Measurements from ENCODE around the gene ING4.
"Not testable (repeated sequence)": the region's sequence is repeated elsewhere in the genome, so short reads cannot be mapped to it uniquely, and the experiment has no call there.

The ING4 gene

GRCh38 chr12:6662906-6663742 lies at the start of gene ING4:
ING4 (minus strand) TSS chr12:6663119; CDS start chr12:6663101, 18 bp downstream.
- DNase-seq = peak; percentile 99

GRCh38 chr12:6708960-6709394 lies 46.1 kb upstream of the ING4 start:
- no peak for DNase-seq

GRCh38 chr12:6708351-6708750 lies 45.4 kb upstream of the ING4 start:
- not testable (repeated sequence) for DNase-seq

- no peak for DNase-seq
Observed at GRCh38 chr12:6703631-6704030, 40.7 kb upstream of the ING4 start.

GRCh38 chr12:6701078-6701768 lies 38.3 kb upstream of the ING4 start:
- DNase-seq = no peak

GRCh38 chr12:6700646-6701051 lies 37.7 kb upstream of the ING4 start, which contains the start of gene PIANP:
PIANP (minus strand) TSS chr12:6700815; CDS start chr12:6698061, 2,754 bp downstream.
- DNase-seq = peak; percentile 82

- DNase-seq = peak; percentile 51
Observed at GRCh38 chr12:6699989-6700645, 37.2 kb upstream of the ING4 start.

GRCh38 chr12:6699259-6699988 lies 36.5 kb upstream of the ING4 start:
- no peak for DNase-seq

- DNase-seq = no peak
Observed at GRCh38 chr12:6698352-6699046, 35.6 kb upstream of the ING4 start.

GRCh38 chr12:6697584-6698351 lies 34.8 kb upstream of the ING4 start:
- DNase-seq = no peak

GRCh38 chr12:6696690-6697583 lies 34.0 kb upstream of the ING4 start:
- no peak for DNase-seq

- no peak for DNase-seq
Observed at GRCh38 chr12:6695313-6696045, 32.6 kb upstream of the ING4 start.

GRCh38 chr12:6694701-6695100 lies 31.8 kb upstream of the ING4 start:
- DNase-seq = no peak

GRCh38 chr12:6693832-6694355 lies 31.0 kb upstream of the ING4 start:
- DNase-seq = no peak

- DNase-seq = no peak
Observed at GRCh38 chr12:6692888-6693287, 30.0 kb upstream of the ING4 start.

GRCh38 chr12:6691473-6691872 lies 28.6 kb upstream of the ING4 start:
- DNase-seq = no peak

GRCh38 chr12:6688999-6689882 lies 26.3 kb upstream of the ING4 start, which contains the start of gene ZNF384:
ZNF384 (minus strand) TSS chr12:6689375; CDS start chr12:6679520, 9,855 bp downstream.
- peak; percentile 99 for DNase-seq

- DNase-seq = no peak
Observed at GRCh38 chr12:6688543-6688998, 25.7 kb upstream of the ING4 start.
